Thoracic aorta (tissue), 2 donors: Measurements from ENCODE around the gene LYRM7. TPM values are rescaled to one million over a fixed set of nuclear protein-coding genes. Genes with fewer than 3 reads are reported as not detected.

Experiments used
- ATAC-seq: fragments of 150-250 bp; one replicate; pipeline ENCODE4 v1.8.0; 2017; ENCODE audit warnings: low read depth; ENCODE audit not compliant: insufficient number of reproducible peaks, low FRiP score
- DNase-seq: peaks from one replicate; pipeline ENCODE4 v3.0.0-alpha.2; 2020; ENCODE audit warnings: low spot score
- H3K27ac ChIP-seq, 2 donors: fragments of 200-600 bp; sonication (generic); 1 replicate in 1 of 2; 2 replicates in 1 of 2; pipeline ENCODE4 v1.5.1; 2016; ENCODE audit warnings: mild to moderate bottlenecking in 2 of 2, moderate library complexity in 2 of 2
- H3K27me3 ChIP-seq: fragments of 200-600 bp; sonication (generic); replicated peaks from 2 replicates; pipeline ENCODE4 v1.6.0; 2016; ENCODE audit warnings: mild to moderate bottlenecking; ENCODE audit not compliant: insufficient read depth
- H3K36me3 ChIP-seq: fragments of 200-600 bp; sonication (generic); one replicate; pipeline ENCODE4 v1.5.1; 2016
- H3K4me1 ChIP-seq, 2 donors: fragments of 200-600 bp; sonication (generic); 1 replicate in 1 of 2; 2 replicates in 1 of 2; pipeline versions ENCODE4 v1.5.1 to v1.6.0; 2016; ENCODE audit warnings: low read depth in 2 of 2, mild to moderate bottlenecking in 1 of 2; ENCODE audit not compliant: control insufficient read depth in 1 of 2
- H3K4me3 ChIP-seq: fragments of 200-600 bp; sonication (generic); 2 replicates; pipeline ENCODE4 v1.5.1; 2016; ENCODE audit warnings: mild to moderate bottlenecking
- H3K9me3 ChIP-seq: fragments of 200-600 bp; sonication (generic); 2 replicates; pipeline ENCODE4 v1.5.1; 2016
- total RNA-seq, 2 donors: library from RNA; depleted of rRNA; stranded (reverse); fragments of >200 nt; gene quantifications; one replicate each; pipeline versions ENCODE4 v1.1.0 to v1.2.3, GENCODE V29; 2016
- TF ChIP-seq, protein P1 (sequence below): fragments of 200-600 bp; sonication (generic); IDR thresholded peaks from one replicate; pipeline ENCODE4 v1.5.1; 2019; ENCODE audit warnings: antibody characterized with exemption

Gene LYRM7
- total RNA-seq, 2 donors from 2014 or later: 3.2 to 5.2 TPM

DNA sequence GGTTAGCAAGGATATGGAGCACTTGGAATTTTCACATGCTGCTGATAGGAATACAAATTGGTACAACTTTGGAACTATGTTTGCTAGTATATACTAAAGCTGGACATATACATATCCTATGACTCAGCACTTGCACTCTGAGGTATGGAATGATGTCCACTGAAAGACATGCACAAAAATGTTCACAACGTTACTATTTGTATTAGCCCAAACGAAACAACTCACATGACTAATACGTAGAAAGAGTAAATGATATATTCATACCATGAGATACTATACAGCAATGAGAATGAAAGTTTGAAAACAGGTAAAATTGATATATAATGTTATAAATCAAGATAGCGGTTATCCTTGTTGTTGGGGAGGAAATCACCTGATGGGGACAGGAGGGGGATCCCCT, 47.6 kb downstream of the LYRM7 start:
- no peak overlapping the region for H3K4me3 ChIP-seq
- H3K9me3 ChIP-seq: no peaks in the 10 kb centered on the region
- ATAC-seq (no peak), DNase-seq (no peak)
- no peaks in the 10 kb centered on the region for H3K27me3 ChIP-seq
- no peaks in the 10 kb centered on the region for H3K36me3 ChIP-seq
- H3K4me1 ChIP-seq: peaks cover 0 to 7% of the 10 kb centered on the region in 2 donors
- TF ChIP-seq, protein P1, sequence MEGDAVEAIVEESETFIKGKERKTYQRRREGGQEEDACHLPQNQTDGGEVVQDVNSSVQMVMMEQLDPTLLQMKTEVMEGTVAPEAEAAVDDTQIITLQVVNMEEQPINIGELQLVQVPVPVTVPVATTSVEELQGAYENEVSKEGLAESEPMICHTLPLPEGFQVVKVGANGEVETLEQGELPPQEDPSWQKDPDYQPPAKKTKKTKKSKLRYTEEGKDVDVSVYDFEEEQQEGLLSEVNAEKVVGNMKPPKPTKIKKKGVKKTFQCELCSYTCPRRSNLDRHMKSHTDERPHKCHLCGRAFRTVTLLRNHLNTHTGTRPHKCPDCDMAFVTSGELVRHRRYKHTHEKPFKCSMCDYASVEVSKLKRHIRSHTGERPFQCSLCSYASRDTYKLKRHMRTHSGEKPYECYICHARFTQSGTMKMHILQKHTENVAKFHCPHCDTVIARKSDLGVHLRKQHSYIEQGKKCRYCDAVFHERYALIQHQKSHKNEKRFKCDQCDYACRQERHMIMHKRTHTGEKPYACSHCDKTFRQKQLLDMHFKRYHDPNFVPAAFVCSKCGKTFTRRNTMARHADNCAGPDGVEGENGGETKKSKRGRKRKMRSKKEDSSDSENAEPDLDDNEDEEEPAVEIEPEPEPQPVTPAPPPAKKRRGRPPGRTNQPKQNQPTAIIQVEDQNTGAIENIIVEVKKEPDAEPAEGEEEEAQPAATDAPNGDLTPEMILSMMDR: no peak
- no peak overlapping the region for H3K27ac ChIP-seq

DNA sequence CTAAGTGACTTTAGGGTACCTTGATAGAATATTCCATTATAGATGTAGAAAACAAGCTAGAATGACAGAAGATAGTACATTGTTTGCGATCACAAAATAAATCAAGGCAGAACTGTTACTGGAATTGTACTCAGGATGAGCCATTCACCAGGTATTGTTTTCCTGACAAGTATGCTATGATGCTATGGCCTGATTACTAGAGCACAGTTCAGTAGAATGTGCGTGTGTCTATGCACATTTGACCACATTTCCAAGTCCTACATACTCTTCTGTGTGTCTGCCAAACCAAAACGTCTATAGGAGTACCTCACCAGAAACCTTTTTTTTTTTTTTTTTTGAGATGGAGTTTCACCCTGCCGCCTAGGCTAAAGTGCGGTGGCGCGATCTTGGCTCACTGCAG, 49.8 kb downstream of the LYRM7 start:
- no peaks in the 10 kb centered on the region for H3K4me1 ChIP-seq
- no peak overlapping the region for H3K4me3 ChIP-seq
- H3K27ac ChIP-seq: no peak overlapping the region
- no peaks in the 10 kb centered on the region for H3K36me3 ChIP-seq
- no peak for ATAC-seq
- TF ChIP-seq, protein P1: no peak
- H3K9me3 ChIP-seq: no peaks in the 10 kb centered on the region
- no peaks in the 10 kb centered on the region for H3K27me3 ChIP-seq
- no peak for DNase-seq

DNA sequence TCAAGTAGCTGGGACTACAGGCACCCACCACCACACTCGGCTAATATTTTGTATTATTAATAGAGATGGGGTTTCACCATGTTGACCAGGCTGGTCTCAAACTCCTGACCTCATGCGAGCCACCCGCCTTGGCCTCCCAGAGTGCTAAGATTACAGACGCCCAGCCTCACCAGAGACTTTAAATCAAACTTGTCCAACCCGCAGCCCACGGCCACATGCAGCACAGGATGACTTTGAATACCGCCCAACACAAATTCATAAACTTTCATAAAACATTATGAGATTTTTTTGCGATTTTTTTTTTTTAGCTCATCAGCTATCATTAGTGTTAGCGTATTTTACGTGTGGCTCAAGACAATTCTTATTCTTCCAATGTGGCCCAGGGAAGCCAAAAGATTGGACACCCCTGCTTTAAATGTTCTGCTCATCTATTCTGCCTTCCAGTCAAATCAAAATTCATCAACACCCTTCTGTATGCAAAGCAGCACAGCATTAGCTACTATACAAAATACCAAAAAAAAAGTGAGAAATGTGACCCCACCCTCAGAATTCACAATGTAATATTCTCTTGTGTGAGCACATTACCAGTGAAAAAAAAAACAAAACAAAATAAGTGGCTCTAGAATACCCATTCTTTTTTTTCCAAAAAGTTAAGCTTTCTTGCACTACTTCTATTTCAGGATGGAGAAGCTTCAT, 50.4 kb downstream of the LYRM7 start:
- no peaks in the 10 kb centered on the region for H3K4me1 ChIP-seq
- no peaks in the 10 kb centered on the region for H3K9me3 ChIP-seq
- no peak overlapping the region for H3K27ac ChIP-seq
- DNase-seq (no peak), ATAC-seq (no peak)
- no peaks in the 10 kb centered on the region for H3K27me3 ChIP-seq
- TF ChIP-seq, protein P1: no peak
- H3K36me3 ChIP-seq: no peaks in the 10 kb centered on the region
- no peak overlapping the region for H3K4me3 ChIP-seq

DNA sequence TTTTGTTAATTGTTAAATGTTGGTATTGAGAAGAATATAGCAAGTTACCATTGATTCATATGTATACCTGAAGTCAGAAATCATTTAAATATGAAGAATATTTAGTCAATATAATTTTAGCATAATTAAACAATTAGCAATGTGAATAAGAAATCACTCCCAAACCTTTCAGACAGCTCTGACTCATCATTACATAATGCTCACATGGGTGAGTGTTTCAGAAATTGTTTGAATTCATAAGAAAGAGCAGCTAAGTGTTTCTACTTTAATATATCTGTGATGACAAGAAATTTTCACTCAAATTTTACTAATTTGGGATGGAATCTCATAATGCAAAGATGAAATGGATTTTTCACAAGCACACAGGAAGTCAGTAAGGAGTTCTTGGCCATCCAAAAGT, 51.1 kb downstream of the LYRM7 start:
- no peak for ATAC-seq
- H3K36me3 ChIP-seq: no peaks in the 10 kb centered on the region

DNA sequence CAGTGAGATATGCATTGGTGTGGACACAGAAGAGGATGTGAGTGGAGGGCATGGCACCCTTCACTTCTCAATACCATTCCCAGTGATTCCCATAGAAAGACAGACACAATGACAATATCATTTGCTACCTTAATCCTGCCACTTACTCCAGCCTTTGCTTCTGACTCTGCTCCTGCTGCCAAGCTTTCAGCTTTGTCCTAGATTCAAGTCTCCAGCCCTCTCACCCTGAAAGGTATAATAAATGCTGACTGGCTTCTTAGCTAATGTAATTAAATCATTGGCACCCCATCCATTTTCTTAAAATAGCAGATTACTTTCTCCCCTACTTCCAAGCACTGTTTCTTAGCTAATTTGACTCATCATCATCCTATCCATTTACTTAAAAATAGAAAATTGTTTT, 52.0 kb downstream of the LYRM7 start:
- no peak for DNase-seq
- Histone ChIP-seq H3K9me3 (no peaks in the 10 kb centered on the region), H3K4me1 (no peaks in the 10 kb centered on the region), H3K27me3 (no peaks in the 10 kb centered on the region), H3K4me3 (no peak overlapping the region), H3K27ac (no peak overlapping the region), H3K36me3 (no peaks in the 10 kb centered on the region)
- no peak for ATAC-seq
- TF ChIP-seq, protein P1: no peak

More for the DNA sequence above, 51.1 kb downstream of the LYRM7 start:
- Histone ChIP-seq H3K27me3 (no peaks in the 10 kb centered on the region), H3K4me3 (no peak overlapping the region), H3K4me1 (no peaks in the 10 kb centered on the region), H3K9me3 (no peaks in the 10 kb centered on the region), H3K27ac (no peak overlapping the region)
- no peak for DNase-seq
- TF ChIP-seq, protein P1: no peak
